ENCODE measurements around the gene GKN1.

GKN1 gene

GRCh38 chr2:69007603-69008002 lies 33.2 kb downstream of the GKN1 start:
- DNase-seq (ENCODE audit: low spot score): no peak

GRCh38 chr2:69010437-69011194 lies 36.2 kb downstream of the GKN1 start:
- DNase-seq (ENCODE audit: low spot score): no peak

- no peak for DNase-seq (ENCODE audit: low spot score)
Observed at GRCh38 chr2:69011611-69012157, 37.2 kb downstream of the GKN1 start.

- DNase-seq (ENCODE audit: low spot score): peak; percentile 79
Observed at GRCh38 chr2:69012310-69013141, 38.1 kb downstream of the GKN1 start.

- peak; percentile 64 for DNase-seq (ENCODE audit: low spot score)
Observed at GRCh38 chr2:69013142-69013839, 38.9 kb downstream of the GKN1 start, which contains the start of gene ANTXR1. ANTXR1 (plus strand) TSS chr2:69013179; CDS start chr2:69013500, 321 bp downstream.

GRCh38 chr2:69013840-69014821 lies 39.7 kb downstream of the GKN1 start:
- DNase-seq (ENCODE audit: low spot score): no peak

GRCh38 chr2:69017080-69017479 lies 42.6 kb downstream of the GKN1 start:
- no peak for DNase-seq (ENCODE audit: low spot score)

- no peak for DNase-seq (ENCODE audit: low spot score)
Observed at GRCh38 chr2:69017835-69018234, 43.4 kb downstream of the GKN1 start.

- no peak for DNase-seq (ENCODE audit: low spot score)
Observed at GRCh38 chr2:69018678-69019095, 44.3 kb downstream of the GKN1 start.

- no peak for DNase-seq (ENCODE audit: low spot score)
Observed at GRCh38 chr2:69020496-69021426, 46.3 kb downstream of the GKN1 start.

- DNase-seq (ENCODE audit: low spot score): no peak
Observed at GRCh38 chr2:69021727-69022126, 47.3 kb downstream of the GKN1 start.

GRCh38 chr2:69022548-69022947 lies 48.1 kb downstream of the GKN1 start:
- no peak for DNase-seq (ENCODE audit: low spot score)

GRCh38 chr2:69023236-69023635 lies 48.8 kb downstream of the GKN1 start:
- no peak for DNase-seq (ENCODE audit: low spot score)

GRCh38 chr2:69026026-69026425 lies 51.6 kb downstream of the GKN1 start:
- peak; percentile 43 for DNase-seq (ENCODE audit: low spot score)

- no peak for DNase-seq (ENCODE audit: low spot score)
Observed at GRCh38 chr2:69026691-69027459, 52.4 kb downstream of the GKN1 start.

Data from Ammon's horn (tissue), 1 donor.